GM12875 (cell line): ENCODE results near the gene CASZ1.

Experiments
- H3K4me3 ChIP-seq: one replicate; pipeline ENCODE4 v1.5.1; 2011; ENCODE audit warnings: low read depth, low read length, control low read depth
- TF ChIP-seq, protein P1 (sequence below): IDR thresholded peaks from 2 replicates; pipeline ENCODE4 v1.5.1; 2011; ENCODE audit warnings: low read depth, mild to moderate bottlenecking, control low read depth, inconsistent platforms, low read length, moderate library complexity, borderline replicate concordance; ENCODE audit not compliant: insufficient read depth

CASZ1 gene

DNA sequence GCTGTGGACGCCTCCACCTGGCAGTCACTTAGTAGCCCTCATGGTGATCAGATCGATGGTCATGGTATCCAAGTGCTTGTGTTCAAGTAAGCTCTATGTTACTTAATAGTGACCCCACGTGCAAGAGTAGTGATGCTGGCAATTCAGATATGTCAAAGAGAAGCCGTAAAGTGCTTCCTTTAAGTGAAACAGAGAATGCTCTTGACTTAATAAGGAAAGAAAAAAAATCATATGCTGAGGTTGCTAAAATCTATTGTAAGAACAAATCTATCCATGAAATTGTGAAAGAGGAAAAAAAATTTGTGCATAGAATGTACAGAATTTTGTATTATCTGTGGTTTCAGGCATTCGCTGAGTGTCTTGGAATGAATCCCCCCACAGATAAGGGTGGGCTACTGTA lies 207.8 kb downstream of the CASZ1 start:
- TF ChIP-seq, protein P1, sequence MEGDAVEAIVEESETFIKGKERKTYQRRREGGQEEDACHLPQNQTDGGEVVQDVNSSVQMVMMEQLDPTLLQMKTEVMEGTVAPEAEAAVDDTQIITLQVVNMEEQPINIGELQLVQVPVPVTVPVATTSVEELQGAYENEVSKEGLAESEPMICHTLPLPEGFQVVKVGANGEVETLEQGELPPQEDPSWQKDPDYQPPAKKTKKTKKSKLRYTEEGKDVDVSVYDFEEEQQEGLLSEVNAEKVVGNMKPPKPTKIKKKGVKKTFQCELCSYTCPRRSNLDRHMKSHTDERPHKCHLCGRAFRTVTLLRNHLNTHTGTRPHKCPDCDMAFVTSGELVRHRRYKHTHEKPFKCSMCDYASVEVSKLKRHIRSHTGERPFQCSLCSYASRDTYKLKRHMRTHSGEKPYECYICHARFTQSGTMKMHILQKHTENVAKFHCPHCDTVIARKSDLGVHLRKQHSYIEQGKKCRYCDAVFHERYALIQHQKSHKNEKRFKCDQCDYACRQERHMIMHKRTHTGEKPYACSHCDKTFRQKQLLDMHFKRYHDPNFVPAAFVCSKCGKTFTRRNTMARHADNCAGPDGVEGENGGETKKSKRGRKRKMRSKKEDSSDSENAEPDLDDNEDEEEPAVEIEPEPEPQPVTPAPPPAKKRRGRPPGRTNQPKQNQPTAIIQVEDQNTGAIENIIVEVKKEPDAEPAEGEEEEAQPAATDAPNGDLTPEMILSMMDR = no peak
- no peak overlapping the region for H3K4me3 ChIP-seq
